ENCODE results near the gene INSL3.

Gene INSL3

GRCh38 chr19:17847538-17848366 is 26.4 kb upstream of the INSL3 start, which contains the start of gene JAK3:
Gene JAK3 (minus strand): TSS chr19:17847982. CDS start chr19:17844417, 3,565 bp downstream.
- CTCF ChIA-PET, result interaction anchor here (1.3 to 10.6 kb wide), 4 partner anchors 12 to 84 kb away, joined by 3 to 79 read pairs (median 4); partner anchors contain the start of genes CCDC124 and RPL18A
- TF ChIP-seq CTCF (IDR thresholded peaks at IDR 0.05; ENCODE audit: control extremely low read depth, extremely low read depth, low read depth, missing control alignments), result no peak
- POLR2A ChIA-PET, result interaction anchor here (0.6 to 1.5 kb wide), 3 partner anchors 12 to 432 kb away, joined by 3 to 6 read pairs (median 6); partner anchors contain the start of gene B3GNT3
- peak; percentile 90 for DNase-seq (ENCODE audit: extremely low spot score)

- POLR2A ChIA-PET, result interaction anchor here (0.5 to 0.8 kb wide), 2 partner anchors 13 to 329 kb away, joined by 4 to 5 read pairs; no protein-coding TSS in a partner anchor
Observed at GRCh38 chr19:17846146-17846545, 24.8 kb upstream of the INSL3 start.

GRCh38 chr19:17843908-17844490 is 22.7 kb upstream of the INSL3 start:
- CTCF ChIA-PET, result interaction anchor here (0.8 to 1.2 kb wide), 3 partner anchors 11 to 348 kb away, joined by 3 read pairs; no protein-coding TSS in a partner anchor
- DNase-seq (ENCODE audit: extremely low spot score), result no peak
- TF ChIP-seq CTCF (IDR thresholded peaks at IDR 0.05; ENCODE audit: control extremely low read depth, extremely low read depth, low read depth, missing control alignments), result no peak
- POLR2A ChIA-PET, result no interaction called here

More at GRCh38 chr19:17846146-17846545, 24.8 kb upstream of the INSL3 start:
- no peak for DNase-seq (ENCODE audit: extremely low spot score)
- no peak for TF ChIP-seq CTCF (IDR thresholded peaks at IDR 0.05; ENCODE audit: control extremely low read depth, extremely low read depth, low read depth, missing control alignments)
- CTCF ChIA-PET, result interaction anchor here (0.7 to 1.6 kb wide), 4 partner anchors 9 to 86 kb away, joined by 3 to 8 read pairs (median 5); partner anchors contain the start of genes CCDC124 and RPL18A

- no peak for DNase-seq (ENCODE audit: extremely low spot score)
- ChIA-PET CTCF (interaction anchor here (0.8 to 1.2 kb wide), 3 partner anchors 12 to 347 kb away, joined by 3 read pairs; no protein-coding TSS in a partner anchor), POLR2A (no interaction called here)
- TF ChIP-seq CTCF (IDR thresholded peaks at IDR 0.05; ENCODE audit: control extremely low read depth, extremely low read depth, low read depth, missing control alignments), result no peak
Observed at GRCh38 chr19:17843292-17843827, 22.0 kb upstream of the INSL3 start.

- no peak for DNase-seq (ENCODE audit: extremely low spot score)
- POLR2A ChIA-PET, result no interaction called here
- no peak for TF ChIP-seq CTCF (IDR thresholded peaks at IDR 0.05; ENCODE audit: control extremely low read depth, extremely low read depth, low read depth, missing control alignments)
- CTCF ChIA-PET, result no interaction called here
Observed at GRCh38 chr19:17842663-17843291, 21.5 kb upstream of the INSL3 start.

All from GM10248 (cell line).